HepG2 (cell line): ENCODE data around the gene KLK10. TPM values are rescaled to one million over a fixed set of nuclear protein-coding genes. Genes with fewer than 3 reads are reported as not detected.

Source experiments
- ATAC-seq: fragments of 200-7000 bp; cut with Tn5 transposase; 3 replicates; pipeline ENCODE4 v1.9.1; 2020; ENCODE audit warnings: mild to moderate bottlenecking, moderate library complexity
- BruUV-seq: library from RNA; stranded (reverse); fragments of 400-500 nt; replicated peaks from 2 replicates; lab custom pipeline; 2021; lab: Mats Ljungman, UMichigan
- CTCF ChIA-PET: fragments of 300-600 bp; formaldehyde crosslinking; extraction: SDS; loops from one replicate; lab custom pipeline; 2021; ENCODE audit warnings: low total read pairs, inconsistent platforms, low intra/inter-chr PET ratio; lab: Yijun Ruan, JAX
- POLR2A ChIA-PET: fragments of 350-600 bp; sonication (Branson Sonifier 250); formaldehyde crosslinking; loops from one replicate; lab custom pipeline; 2020; ENCODE audit warnings: antibody characterized with exemption, inconsistent platforms; lab: Yijun Ruan, JAX
- DNase-seq: peaks from one replicate; pipeline ENCODE4 v3.0.0-alpha.2; 2015; ENCODE audit warnings: low spot score
- FAIRE-seq: peaks from 3 replicates; lab custom pipeline; 2011; peaks lifted over from hg19 to GRCh38; lab: Jason Lieb, UNC
- H2AFZ ChIP-seq: one replicate; pipeline ENCODE4 v1.6.1; 2011; ENCODE audit warnings: low read length, inconsistent platforms
- H3K27ac ChIP-seq: fragments of 300-600 bp; 3 replicates; pipeline ENCODE4 v1.8.0; 2011; ENCODE audit warnings: mixed run types, mild to moderate bottlenecking, mixed read lengths, low read length, inconsistent platforms; ENCODE audit not compliant: insufficient read depth; ENCODE audit errors: extremely low read length
- H3K27me3 ChIP-seq, 2 experiments: fragments of 200-600 bp in 1 of 2; 2 replicates in 1 of 2; 3 replicates in 1 of 2; pipeline versions ENCODE4 v1.6.0 to v1.8.0; 2011; ENCODE audit warnings: low read length in 2 of 2, mild to moderate bottlenecking in 2 of 2, moderate library complexity in 2 of 2, inconsistent platforms in 1 of 2; ENCODE audit not compliant: insufficient read depth in 2 of 2, control insufficient read depth in 1 of 2
- H3K36me3 ChIP-seq, 2 experiments: fragments of 200-600 bp in 1 of 2; replicated peaks in 1 of 2; 2 replicates in 1 of 2; 3 replicates in 1 of 2; pipeline versions ENCODE4 v1.5.1 to v1.8.0; 2011; ENCODE audit warnings: low read length in 2 of 2, inconsistent platforms in 1 of 2; ENCODE audit not compliant: insufficient read depth in 2 of 2, control insufficient read depth in 1 of 2
- H3K4me1 ChIP-seq: 2 replicates; pipeline ENCODE4 v1.5.1; 2012; ENCODE audit warnings: low read length, inconsistent platforms; ENCODE audit not compliant: insufficient read depth
- H3K4me2 ChIP-seq: 2 replicates; pipeline ENCODE4 v1.6.0; 2011; ENCODE audit warnings: low read depth, low read length, inconsistent platforms
- H3K4me3 ChIP-seq, 3 experiments: fragments of 200-600 bp in 1 of 3; sonication (generic), shearing (Covaris generic) in 1 of 3; replicated peaks in 1 of 3; 2 replicates each; pipeline ENCODE4 v1.5.1; 2011 to 2016; ENCODE audit warnings: low read length in 3 of 3, inconsistent platforms in 2 of 3, low read depth in 2 of 3, mild to moderate bottlenecking in 2 of 3, control low read depth in 1 of 3, mixed read lengths in 1 of 3; ENCODE audit not compliant: insufficient read depth in 1 of 3
- H3K79me2 ChIP-seq: one replicate; pipeline ENCODE4 v1.6.1; 2011; ENCODE audit warnings: low read length, inconsistent platforms; ENCODE audit not compliant: insufficient read depth
- H3K9ac ChIP-seq: 2 replicates; pipeline ENCODE4 v1.6.0; 2011; ENCODE audit warnings: mild to moderate bottlenecking, low read depth, low read length, inconsistent platforms; ENCODE audit not compliant: insufficient read depth
- H3K9me3 ChIP-seq: 2 replicates; pipeline ENCODE4 v1.5.1; 2012; ENCODE audit warnings: mild to moderate bottlenecking, low read length
- H4K20me1 ChIP-seq: 2 replicates; pipeline ENCODE4 v1.6.0; 2011; ENCODE audit warnings: inconsistent platforms, mild to moderate bottlenecking, low read length, moderate library complexity; ENCODE audit not compliant: insufficient read depth
- SIN3B ChIP-seq: fragments of 150-350 bp; IDR thresholded peaks from 2 replicates; pipeline ENCODE4 v1.6.1; 2014; ENCODE audit warnings: low read length
- SIX1 ChIP-seq: sonication (generic); formaldehyde crosslinking; IDR thresholded peaks from 2 replicates; pipeline ENCODE4 v1.4.0; 2020; ENCODE audit warnings: missing genetic modification reagents, borderline replicate concordance
- XBP1 ChIP-seq: sonication (generic); formaldehyde crosslinking; IDR thresholded peaks from 2 replicates; pipeline ENCODE4 v1.5.0; 2020; ENCODE audit warnings: missing genetic modification reagents
- ZNF143 ChIP-seq: sonication (generic); formaldehyde crosslinking; IDR thresholded peaks from 2 replicates; pipeline ENCODE4 v1.4.0; 2020; ENCODE audit warnings: missing genetic modification reagents
- ZNF44 ChIP-seq: sonication (generic); formaldehyde crosslinking; IDR thresholded peaks from 2 replicates; pipeline ENCODE4 v1.5.1; 2020; ENCODE audit warnings: mild to moderate bottlenecking, missing genetic modification reagents
- ZNF746 ChIP-seq: sonication (generic); formaldehyde crosslinking; IDR thresholded peaks from 2 replicates; pipeline ENCODE4 v1.8.0; 2022; ENCODE audit warnings: mild to moderate bottlenecking, missing genetic modification reagents
- ZNF775 ChIP-seq: sonication (generic); formaldehyde crosslinking; IDR thresholded peaks from 2 replicates; pipeline ENCODE4 v1.4.0; 2020; ENCODE audit warnings: missing genetic modification reagents, mild to moderate bottlenecking, moderate library complexity, borderline replicate concordance
- ZNF776 ChIP-seq: sonication (generic); formaldehyde crosslinking; IDR thresholded peaks from 2 replicates; pipeline ENCODE4 v1.4.0; 2020; ENCODE audit warnings: mild to moderate bottlenecking, missing genetic modification reagents
- ZNF788 ChIP-seq: sonication (generic); formaldehyde crosslinking; IDR thresholded peaks from 2 replicates; pipeline ENCODE4 v1.5.0; 2020; ENCODE audit warnings: mild to moderate bottlenecking, missing genetic modification reagents, borderline replicate concordance
- WGBS: methylation state at CpG from one replicate; pipeline ENCODE4 v1.1.6; 2017; ENCODE audit warnings: low lambda C conversion rate; 5-methylcytosine and 5-hydroxymethylcytosine counted together
- in situ Hi-C: cut with HindIII; loops from 2 replicates; pipeline ENCODE4 v1.10.0; 2017; ENCODE audit warnings: low pct_unique_long_range_greater_than_20kb; ENCODE audit not compliant: extremely low pct_ligation_motif_present
- intact Hi-C: fragments of 100-400 bp; cut with micrococcal nuclease; formaldehyde crosslinking; loops from one replicate; pipeline ENCODE4 v1.10.0; 2022; ENCODE audit not compliant: unreplicated experiment
- polyA plus RNA-seq, 8 experiments: library from polyadenylated mRNA; depleted of rRNA in 3 of 8; stranded (reverse) in 7 of 8; unstranded in 1 of 8; fragments of >200 nt; fragmentation: Illumina TruSeq in 4 of 8; extraction: Trizol in 4 of 8; gene quantifications; 2 replicates each; pipeline versions ENCODE4 v1.2.1 to v1.2.3, GENCODE V29; 2011 to 2016; ENCODE audit warnings: low read depth in 4 of 8, missing spikeins in 1 of 8, mixed read lengths in 1 of 8; ENCODE audit not compliant: insufficient read depth in 1 of 8
- total RNA-seq, 5 experiments: library from RNA; depleted of rRNA; stranded (reverse); fragments of >200 nt; fragmentation: Illumina TruSeq; extraction: Trizol; gene quantifications; 2 replicates each; pipeline ENCODE4 v1.2.3, GENCODE V29; 2016; ENCODE audit warnings: low read depth in 1 of 5
- TF ChIP-seq, protein P1 (sequence below): sonication (generic); formaldehyde crosslinking; IDR thresholded peaks from 2 replicates; pipeline ENCODE4 v1.4.0; 2020; ENCODE audit warnings: low read depth, mild to moderate bottlenecking, missing genetic modification reagents

The KLK10 gene
- total and polyA plus RNA-seq, 2 of the 13 experiments (the other 11 are each of a cell fraction or from before 2014, with no cell fraction given), result not detected

DNA sequence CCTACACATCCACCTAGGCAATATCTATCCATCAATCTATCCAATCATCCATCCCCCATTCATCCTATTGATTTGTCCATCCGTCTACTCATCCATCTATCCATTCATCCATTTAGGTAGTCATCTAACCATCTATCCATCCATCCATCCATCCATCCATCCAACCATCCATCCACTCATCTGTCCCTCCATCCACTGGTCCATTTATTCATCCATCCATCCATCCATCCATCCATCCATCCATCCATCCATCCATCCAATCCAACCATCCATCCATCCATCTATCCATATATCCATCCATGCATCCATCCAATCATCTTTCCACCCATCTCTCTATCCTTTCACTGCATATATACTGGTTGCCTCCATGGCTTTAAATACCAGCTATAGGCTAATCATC, 41.5 kb upstream of the KLK10 start:
- H3K4me1 ChIP-seq, result no peaks in the 10 kb centered on the region
- in situ Hi-C loops, result no loop called here
- H3K27me3 ChIP-seq, result peaks cover 0 to 3% of the 10 kb centered on the region in 2 experiments; a peak in 1 of 5 replicates
- BruUV-seq, result no TSS peak
- H3K27ac ChIP-seq, result no peak overlapping the region
- ATAC-seq (no peak), DNase-seq (no peak), FAIRE-seq (no peak)
- intact Hi-C loops, result no loop called here
- no peaks in the 10 kb centered on the region for H3K79me2 ChIP-seq
- H3K4me2 ChIP-seq, result no peak overlapping the region
- H4K20me1 ChIP-seq, result no peaks in the 10 kb centered on the region
- ChIA-PET POLR2A (no interaction called here), CTCF (no interaction called here)
- H3K36me3 ChIP-seq, result no peaks in the 10 kb centered on the region
- no peaks in the 10 kb centered on the region for H3K9me3 ChIP-seq
- no peak overlapping the region for H3K9ac ChIP-seq
- H3K4me3 ChIP-seq, result no peak overlapping the region
- no peak for TF ChIP-seq SIN3B
- TF ChIP-seq ZNF746 (CRISPR knock-in tag), result no peak
- TF ChIP-seq SIX1 (CRISPR knock-in tag), result no peak
- TF ChIP-seq, protein P1, sequence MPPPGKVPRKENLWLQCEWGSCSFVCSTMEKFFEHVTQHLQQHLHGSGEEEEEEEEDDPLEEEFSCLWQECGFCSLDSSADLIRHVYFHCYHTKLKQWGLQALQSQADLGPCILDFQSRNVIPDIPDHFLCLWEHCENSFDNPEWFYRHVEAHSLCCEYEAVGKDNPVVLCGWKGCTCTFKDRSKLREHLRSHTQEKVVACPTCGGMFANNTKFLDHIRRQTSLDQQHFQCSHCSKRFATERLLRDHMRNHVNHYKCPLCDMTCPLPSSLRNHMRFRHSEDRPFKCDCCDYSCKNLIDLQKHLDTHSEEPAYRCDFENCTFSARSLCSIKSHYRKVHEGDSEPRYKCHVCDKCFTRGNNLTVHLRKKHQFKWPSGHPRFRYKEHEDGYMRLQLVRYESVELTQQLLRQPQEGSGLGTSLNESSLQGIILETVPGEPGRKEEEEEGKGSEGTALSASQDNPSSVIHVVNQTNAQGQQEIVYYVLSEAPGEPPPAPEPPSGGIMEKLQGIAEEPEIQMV (CRISPR knock-in tag), result no peak
- no peak for TF ChIP-seq XBP1
- TF ChIP-seq ZNF775 (CRISPR knock-in tag), result no peak
- no peak for TF ChIP-seq ZNF44 (CRISPR knock-in tag)
- TF ChIP-seq ZNF776, result no peak
- TF ChIP-seq ZNF788, result no peak
- no peak for TF ChIP-seq ZNF143
- no peak overlapping the region for H2AFZ ChIP-seq
- WGBS, result 0% methylated on average over 1 of the region's 1 CpG
